K562 (cell line): ENCODE data around the gene THSD8. TPM values are rescaled to one million over a fixed set of nuclear protein-coding genes. Genes with fewer than 3 reads are reported as not detected.
A peak's percentile ranks its signal among the peaks of the same experiment; 100 is the strongest.

ENCODE experiments used
- ATF1 ChIP-seq, 2 experiments: fragments of 450-650 bp in 1 of 2; IDR thresholded peaks; 2 replicates each; pipeline ENCODE4 v1.6.1; 2016; ENCODE audit warnings: missing compliant biosample characterization in 1 of 2, missing genetic modification characterization in 1 of 2
- CREB3 ChIP-seq: fragments of 450-650 bp; conservative IDR thresholded peaks from 2 replicates; pipeline ENCODE4 v1.6.1; 2016; ENCODE audit warnings: missing genetic modification characterization, low read depth, mild to moderate bottlenecking, missing compliant biosample characterization, moderate library complexity
- DEAF1 ChIP-seq: fragments of 450-650 bp; formaldehyde crosslinking; IDR thresholded peaks from 2 replicates; pipeline ENCODE4 v1.4.0; 2020; ENCODE audit warnings: mild to moderate bottlenecking, moderate library complexity
- ESRRA ChIP-seq: fragments of 450-650 bp; IDR thresholded peaks from 2 replicates; pipeline ENCODE4 v1.6.1; 2014; ENCODE audit warnings: low read depth, mild to moderate bottlenecking, moderate library complexity, borderline replicate concordance
- HNRNPLL ChIP-seq: fragments of 200-400 bp; formaldehyde crosslinking; IDR thresholded peaks from 2 replicates; pipeline ENCODE4 v1.6.1; 2017; ENCODE audit warnings: low read length, low read depth, mild to moderate bottlenecking; ENCODE audit not compliant: poor library complexity, severe bottlenecking
- MTA3 ChIP-seq: fragments of 450-650 bp; formaldehyde crosslinking; IDR thresholded peaks from 2 replicates; pipeline ENCODE4 v1.6.1; 2017; ENCODE audit warnings: mild to moderate bottlenecking, borderline replicate concordance
- MYC ChIP-seq, 2 experiments: fragments of 250-450 bp in 1 of 2; sonication (Bioruptor Pico) in 1 of 2; IDR thresholded peaks; 2 replicates each; pipeline versions ENCODE4 v1.5.1 to v1.6.1; 2012 to 2021; ENCODE audit warnings: low read depth in 2 of 2, borderline replicate concordance in 1 of 2, improper control_type of control experiment in 1 of 2, low read length in 1 of 2, mild to moderate bottlenecking in 1 of 2, moderate library complexity in 1 of 2
- RB1 ChIP-seq: fragments of 450-650 bp; IDR thresholded peaks from 2 replicates; pipeline ENCODE4 v1.6.1; 2017; ENCODE audit warnings: low read depth, mild to moderate bottlenecking
- RBM39 ChIP-seq: fragments of 200-400 bp; formaldehyde crosslinking; optimal IDR thresholded peaks from 2 replicates; pipeline ENCODE3; 2018; ENCODE audit warnings: low read depth, low read length
- RNF2 ChIP-seq: sonication (generic); IDR thresholded peaks from 2 replicates; pipeline ENCODE4 v1.6.1; 2016
- ZBTB2 ChIP-seq: fragments of 450-650 bp; IDR thresholded peaks from 2 replicates; pipeline ENCODE4 v1.6.1; 2016; ENCODE audit warnings: antibody characterized with exemption
- ZFX ChIP-seq: sonication (generic); formaldehyde crosslinking; IDR thresholded peaks from 2 replicates; pipeline ENCODE4 v1.8.0; 2022; ENCODE audit warnings: mild to moderate bottlenecking, missing genetic modification reagents, moderate library complexity
- ZNF134 ChIP-seq: fragments of 250-450 bp; sonication (Bioruptor Pico); conservative IDR thresholded peaks from 2 replicates; pipeline ENCODE4 v1.4.0; 2020
- ZNF639 ChIP-seq, 2 experiments: fragments of 200-800 bp in 1 of 2; sonication (Bioruptor generic) in 1 of 2; sonication (generic) in 1 of 2; formaldehyde crosslinking in 1 of 2; IDR thresholded peaks in 1 of 2; conservative IDR thresholded peaks in 1 of 2; 2 replicates each; pipeline versions ENCODE4 v1.5.0 to v1.6.1; 2016 to 2020; ENCODE audit warnings: missing compliant biosample characterization in 1 of 2, missing genetic modification characterization in 1 of 2, missing genetic modification reagents in 1 of 2
- polyA plus RNA-seq, 8 experiments: library from polyadenylated mRNA; depleted of rRNA in 4 of 8; stranded (reverse) in 5 of 8; unstranded in 3 of 8; fragments of >200 nt; fragmentation: Nextera tagmentation in 2 of 8; fragmentation: Illumina TruSeq in 1 of 8; extraction: Ambion mirVana in 2 of 8; extraction: Trizol in 1 of 8; gene quantifications; 2 replicates each; pipeline versions ENCODE4 v1.2.1 to v1.2.3, GENCODE V29; 2011 to 2014; ENCODE audit warnings: inconsistent platforms in 1 of 8, missing spikeins in 1 of 8
- total RNA-seq, 7 experiments: library from RNA; depleted of rRNA in 6 of 7; stranded (reverse); fragments of >200 nt in 6 of 7; fragmentation: Illumina TruSeq in 2 of 7; extraction: Trizol in 2 of 7; gene quantifications; 2 replicates each; pipeline versions ENCODE4 v1.2.1 to v1.2.3, GENCODE V29; 2011 to 2021; ENCODE audit warnings: low replicate concordance in 1 of 7
- TF ChIP-seq, protein P1 (sequence below): fragments of 450-650 bp; formaldehyde crosslinking; IDR thresholded peaks from 2 replicates; pipeline ENCODE4 v1.4.0; 2020; ENCODE audit warnings: mild to moderate bottlenecking, moderate library complexity

Gene THSD8
- total and polyA plus RNA-seq, 9 of the 15 experiments (the other 6 are each of a cell fraction or from before 2014, with no cell fraction given) = 8.4 to 42.4 (median 19.9) TPM; not detected in 2

DNA sequence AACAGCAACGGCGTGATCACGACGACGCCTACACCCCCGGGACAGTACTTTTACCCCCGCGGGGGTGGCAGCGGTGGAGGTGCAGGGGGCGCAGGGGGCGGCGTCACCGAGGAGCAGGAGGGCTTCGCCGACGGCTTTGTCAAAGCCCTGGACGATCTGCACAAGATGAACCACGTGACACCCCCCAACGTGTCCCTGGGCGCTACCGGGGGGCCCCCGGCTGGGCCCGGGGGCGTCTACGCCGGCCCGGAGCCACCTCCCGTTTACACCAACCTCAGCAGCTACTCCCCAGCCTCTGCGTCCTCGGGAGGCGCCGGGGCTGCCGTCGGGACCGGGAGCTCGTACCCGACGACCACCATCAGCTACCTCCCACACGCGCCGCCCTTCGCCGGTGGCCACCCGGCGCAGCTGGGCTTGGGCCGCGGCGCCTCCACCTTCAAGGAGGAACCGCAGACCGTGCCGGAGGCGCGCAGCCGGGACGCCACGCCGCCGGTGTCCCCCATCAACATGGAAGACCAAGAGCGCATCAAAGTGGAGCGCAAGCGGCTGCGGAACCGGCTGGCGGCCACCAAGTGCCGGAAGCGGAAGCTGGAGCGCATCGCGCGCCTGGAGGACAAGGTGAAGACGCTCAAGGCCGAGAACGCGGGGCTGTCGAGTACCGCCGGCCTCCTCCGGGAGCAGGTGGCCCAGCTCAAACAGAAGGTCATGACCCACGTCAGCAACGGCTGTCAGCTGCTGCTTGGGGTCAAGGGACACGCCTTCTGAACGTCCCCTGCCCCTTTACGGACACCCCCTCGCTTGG, 9.6 kb upstream of the THSD8 start (continued):
- TF ChIP-seq, protein P1, sequence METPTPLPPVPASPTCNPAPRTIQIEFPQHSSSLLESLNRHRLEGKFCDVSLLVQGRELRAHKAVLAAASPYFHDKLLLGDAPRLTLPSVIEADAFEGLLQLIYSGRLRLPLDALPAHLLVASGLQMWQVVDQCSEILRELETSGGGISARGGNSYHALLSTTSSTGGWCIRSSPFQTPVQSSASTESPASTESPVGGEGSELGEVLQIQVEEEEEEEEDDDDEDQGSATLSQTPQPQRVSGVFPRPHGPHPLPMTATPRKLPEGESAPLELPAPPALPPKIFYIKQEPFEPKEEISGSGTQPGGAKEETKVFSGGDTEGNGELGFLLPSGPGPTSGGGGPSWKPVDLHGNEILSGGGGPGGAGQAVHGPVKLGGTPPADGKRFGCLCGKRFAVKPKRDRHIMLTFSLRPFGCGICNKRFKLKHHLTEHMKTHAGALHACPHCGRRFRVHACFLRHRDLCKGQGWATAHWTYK (CRISPR knock-in tag) = 0 out of 2 replicates have a peak, but pooled peaks have one; percentile 36
- TF ChIP-seq ZNF639 (CRISPR knock-in tag; conservative IDR thresholded peaks at IDR 0.05 in 1 of 2, IDR thresholded peaks at IDR 0.05 in 1 of 2) = 0 out of 4 replicates have a peak, but pooled peaks of 1 of the 2 experiments have one; percentile 18
- peak; percentile 96 for TF ChIP-seq MTA3
- TF ChIP-seq ESRRA = peak; percentile 86
- no peak for TF ChIP-seq ATF1 (CRISPR knock-in tag; IDR thresholded peaks at IDR 0.05)
- TF ChIP-seq ATF1 (tag; IDR thresholded peaks at IDR 0.05) = peak; percentile 55
- peak; percentile 60; the same call in 1 of the 2 replicates for TF ChIP-seq MYC (IDR thresholded peaks at IDR 0.05; ENCODE audit: low read depth, low read length)
- TF ChIP-seq MYC (CRISPR knock-in tag; IDR thresholded peaks at IDR 0.05; ENCODE audit: borderline replicate concordance, low read depth) = 0 out of 2 replicates have a peak, but pooled peaks have one; percentile 25
- peak; percentile 70; the same call in 1 of the 2 replicates for TF ChIP-seq RNF2
- TF ChIP-seq RBM39 = no peak
- TF ChIP-seq DEAF1 (CRISPR knock-in tag) = no peak
- TF ChIP-seq ZFX (CRISPR knock-in tag) = 0 out of 2 replicates have a peak, but pooled peaks have one; percentile 16
- TF ChIP-seq HNRNPLL = peak; percentile 38
- no peak for TF ChIP-seq ZNF134 (CRISPR knock-in tag)
- TF ChIP-seq CREB3 (tag) = no peak
- peak; percentile 13; the same call in 1 of the 2 replicates for TF ChIP-seq RB1
- peak; percentile 35; the same call in 1 of the 2 replicates for TF ChIP-seq ZBTB2
